ENCODE measurements around the gene GCNA. TPM values are rescaled to one million over a fixed set of nuclear protein-coding genes. Genes with fewer than 3 reads are reported as not detected.

The GCNA gene
- total and polyA plus RNA-seq, 10 of the 15 experiments (the other 5 are each of a cell fraction or from before 2014, with no cell fraction given), result 0.37 to 1.6 (median 0.90) TPM

- TF ChIP-seq ZNF687 (IDR thresholded peaks at IDR 0.05), result peak; percentile 59
- no peak for TF ChIP-seq CREB1 (IDR thresholded peaks at IDR 0.05; ENCODE audit: low read depth)
- TF ChIP-seq JUND (IDR thresholded peaks at IDR 0.05; ENCODE audit: low read depth, low read length), result no peak
- TF ChIP-seq NFXL1 (IDR thresholded peaks at IDR 0.05; ENCODE audit: borderline replicate concordance), result no peak
- TF ChIP-seq STAT3 (IDR thresholded peaks at IDR 0.05; ENCODE audit: low read depth, low read length), result no peak
- TF ChIP-seq NKRF (conservative IDR thresholded peaks at IDR 0.05), result 0 out of 2 replicates have a peak, but pooled peaks have one; percentile 14
- no peak for TF ChIP-seq RAD21 (IDR thresholded peaks at IDR 0.05; ENCODE audit: insufficient read depth, low read depth, low read length)
- TF ChIP-seq MLLT1 (IDR thresholded peaks at IDR 0.05), result peak; percentile 90
- TF ChIP-seq WRNIP1 (IDR thresholded peaks at IDR 0.05; ENCODE audit: borderline replicate concordance, low read depth, low read length), result no peak
- peak; percentile 77 for TF ChIP-seq POLR2A (IDR thresholded peaks at IDR 0.05; ENCODE audit: low read depth, low read length)
- no peak for TF ChIP-seq CEBPZ (IDR thresholded peaks at IDR 0.05; ENCODE audit: low read depth, low read length)
- TF ChIP-seq CBFB (IDR thresholded peaks at IDR 0.05; ENCODE audit: low read depth), result peak; percentile 90
- TF ChIP-seq MTA3 (IDR thresholded peaks at IDR 0.05; ENCODE audit: borderline replicate concordance, low read length), result no peak
- TF ChIP-seq TAF1 (IDR thresholded peaks at IDR 0.05; ENCODE audit: borderline replicate concordance, low read depth, low read length), result peak; percentile 75; the same call in 1 of the 2 replicates
- TF ChIP-seq BHLHE40 (IDR thresholded peaks at IDR 0.05; ENCODE audit: borderline replicate concordance in 1 of 2, low read depth in 2 of 2, low read length in 1 of 2), result peak; percentile 84 to 90
- TF ChIP-seq IRF4 (IDR thresholded peaks at IDR 0.05; ENCODE audit: low read depth, low read length), result peak; percentile 91
- 0 out of 2 replicates have a peak, but pooled peaks have one; percentile 30 for TF ChIP-seq MEF2A (IDR thresholded peaks at IDR 0.05; ENCODE audit: insufficient read depth, low read depth, low read length)
- no peak for TF ChIP-seq MXI1 (IDR thresholded peaks at IDR 0.05; ENCODE audit: low read depth, low read length)
- TF ChIP-seq MAX (IDR thresholded peaks at IDR 0.05; ENCODE audit: low read depth, low read length), result no peak
Measured at GRCh38 chrX:71618303-71618721, 40.1 kb downstream of the GCNA start, which contains the start of gene CXCR3 (continued).
